Ecto neural progenitor cell (in vitro differentiated cells): ENCODE data around the gene IGSF11.

Source experiments
- DNase-seq: peaks from one replicate; pipeline ENCODE4 v3.0.0-alpha.2; 2018; ENCODE audit warnings: low spot score

IGSF11 gene

DNA sequence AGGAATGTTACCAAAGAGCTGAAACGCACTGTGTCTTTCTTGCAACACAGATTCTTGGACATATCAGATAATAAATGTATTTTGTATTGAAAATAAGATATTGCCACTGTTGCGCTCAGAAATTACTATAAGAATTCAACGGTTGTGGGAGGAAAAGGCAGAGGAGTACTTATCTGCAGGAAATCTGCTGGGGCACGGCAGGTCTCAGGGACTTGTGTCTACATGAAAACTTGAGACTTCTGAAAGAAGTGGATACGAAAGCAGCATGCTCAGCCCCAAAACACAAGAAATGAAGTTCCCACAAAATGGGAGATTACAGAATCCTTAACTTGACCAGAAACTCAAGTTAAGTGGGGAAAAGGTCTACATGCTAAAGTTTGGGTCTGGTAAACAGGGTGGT is 86.5 kb downstream of the IGSF11 start:
- no peak for DNase-seq

DNA sequence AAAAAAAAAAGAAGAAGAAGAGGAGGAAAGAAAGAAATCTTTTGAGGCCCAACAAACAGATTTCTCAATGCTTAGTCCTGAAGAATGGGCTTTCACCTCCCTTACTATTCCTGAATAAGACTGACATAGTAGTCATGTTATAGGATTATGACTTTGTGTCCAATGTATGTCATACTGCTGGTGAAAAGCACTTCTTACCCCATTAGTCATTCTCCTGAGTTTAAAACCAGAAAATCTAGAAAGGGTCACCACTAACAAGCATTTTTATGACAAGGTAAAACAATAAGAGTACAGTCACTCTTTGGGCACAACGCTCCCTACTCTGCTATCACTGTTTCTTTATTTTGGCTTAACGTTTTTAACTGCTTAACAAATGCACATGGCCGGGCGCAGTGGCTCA is 88.2 kb downstream of the IGSF11 start:
- DNase-seq, result no peak

DNA sequence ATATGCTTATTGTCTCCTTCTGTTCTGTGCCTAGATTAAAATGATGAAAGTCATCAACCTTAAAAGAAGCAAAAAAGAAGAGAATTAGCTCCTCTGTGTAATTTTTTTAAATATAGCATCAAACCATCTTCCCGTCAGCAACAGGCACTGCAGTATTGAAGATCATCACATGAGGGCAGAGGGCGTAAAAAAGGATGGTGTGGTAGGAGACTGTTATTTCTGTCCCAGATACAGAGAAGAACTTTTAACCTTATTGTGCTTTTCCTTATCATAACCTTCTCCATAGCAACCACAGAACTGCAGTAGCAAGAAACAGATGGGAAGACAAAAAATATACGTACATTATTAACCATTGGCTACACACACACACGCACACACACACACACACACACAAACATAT is 88.8 kb downstream of the IGSF11 start:
- no peak for DNase-seq

DNA sequence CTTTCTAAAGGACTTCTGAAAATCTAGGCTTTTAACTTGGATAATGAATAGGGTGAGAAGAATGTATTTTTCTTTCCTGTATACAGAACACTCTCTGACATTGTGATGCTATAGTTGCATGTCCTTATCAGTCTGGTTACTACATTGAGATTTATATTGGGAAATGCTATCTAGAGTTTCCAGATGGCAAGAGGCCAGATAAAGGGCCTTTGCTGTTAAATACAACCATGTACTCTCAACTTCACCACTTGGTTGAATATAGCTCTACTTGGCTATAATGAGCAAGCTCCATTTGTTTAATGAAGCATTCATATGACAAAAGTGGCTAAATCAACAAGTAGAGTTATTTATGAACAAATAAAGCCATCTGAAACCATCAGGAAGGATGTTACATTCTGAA is 91.0 kb downstream of the IGSF11 start:
- DNase-seq, result no peak

DNA sequence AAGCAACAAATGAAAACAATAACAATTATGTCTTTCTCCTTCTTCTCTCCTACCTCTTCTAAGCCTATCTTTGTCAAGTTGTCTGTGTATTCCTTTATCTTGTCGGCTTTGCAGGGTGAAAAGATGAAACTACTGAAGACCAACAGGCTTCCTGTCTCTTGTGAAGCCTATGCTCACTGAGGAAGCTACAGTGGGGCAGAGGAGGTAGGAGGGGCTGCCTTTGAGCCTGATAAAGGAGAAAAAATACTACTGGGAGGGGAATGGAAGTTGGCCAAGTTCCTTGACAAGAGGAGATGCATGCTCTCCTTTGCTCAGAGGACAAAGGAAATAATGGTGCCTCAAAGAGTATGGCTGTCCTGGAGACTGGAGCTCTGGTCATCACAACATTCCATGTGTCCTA is 92.0 kb downstream of the IGSF11 start:
- no peak for DNase-seq

DNA sequence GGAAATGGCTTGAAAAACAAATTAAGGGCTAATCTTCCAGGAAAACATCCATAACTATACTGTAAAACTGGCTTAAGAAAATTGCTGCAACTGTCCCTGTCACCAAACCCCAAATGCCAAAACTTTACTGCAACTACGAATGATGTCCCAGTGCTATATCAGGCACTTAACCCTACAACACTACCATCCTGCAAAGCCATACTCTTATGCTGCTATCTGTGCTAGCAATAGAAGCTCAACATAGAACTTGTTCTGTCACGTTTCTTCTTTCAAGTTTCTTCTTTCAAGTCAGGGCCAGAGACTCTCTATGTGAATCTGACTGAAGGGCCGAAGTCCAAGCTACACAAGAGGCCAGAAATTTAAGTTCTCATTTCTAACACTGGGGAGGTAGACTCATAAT is 92.5 kb downstream of the IGSF11 start:
- no peak for DNase-seq

DNA sequence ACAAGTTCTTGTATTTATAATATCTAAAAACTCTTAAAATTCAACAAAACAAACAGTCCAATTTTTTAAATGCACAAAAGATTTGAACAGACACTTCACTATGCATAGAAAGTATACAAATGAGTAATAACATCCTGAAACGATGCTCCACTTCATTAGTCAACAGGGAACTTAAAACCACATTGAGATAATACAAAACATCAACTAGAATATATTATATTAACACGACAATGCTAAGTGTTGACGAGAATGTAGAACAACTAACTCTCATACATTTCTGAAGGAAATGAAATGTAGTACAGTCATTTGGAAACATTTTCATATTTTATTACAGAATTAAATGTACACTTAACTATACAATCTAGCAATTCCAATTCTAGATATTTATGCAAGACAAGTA is 93.4 kb downstream of the IGSF11 start:
- no peak for DNase-seq

DNA sequence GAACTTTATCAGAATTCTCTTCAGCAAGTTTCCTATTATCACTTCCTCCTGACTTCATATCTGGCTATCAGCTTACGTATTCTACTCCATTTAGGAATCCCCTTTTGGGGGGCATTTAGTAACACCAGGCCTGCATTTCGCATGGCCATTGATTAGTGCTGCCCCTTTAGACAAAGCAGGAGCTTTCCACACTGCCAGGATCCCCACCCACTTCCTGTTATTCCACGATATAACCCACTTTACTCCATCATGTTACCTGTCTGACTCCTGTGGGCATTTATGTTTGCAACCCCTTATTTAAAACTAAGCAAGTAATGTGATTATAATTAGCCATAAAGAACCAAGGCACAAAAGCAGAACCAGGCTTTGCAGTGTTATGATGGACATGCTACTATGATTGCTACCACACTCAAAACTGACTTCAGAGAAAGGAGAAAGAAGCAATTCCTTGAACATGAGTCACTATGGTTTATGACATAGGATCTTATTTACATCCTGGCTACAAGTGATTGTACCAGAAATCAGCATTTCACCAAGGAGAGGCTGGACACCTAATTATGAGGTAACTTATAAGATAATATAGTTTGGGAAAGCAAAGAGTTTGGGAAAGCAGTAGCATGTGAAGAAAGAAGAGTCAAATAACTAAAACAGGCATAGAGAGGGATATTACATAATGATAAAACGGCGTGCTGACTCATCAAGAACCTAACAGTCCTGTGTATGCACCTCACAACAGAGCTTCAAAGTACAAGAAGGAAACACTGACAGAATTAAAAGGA is 96.3 kb downstream of the IGSF11 start:
- DNase-seq, result no peak

DNA sequence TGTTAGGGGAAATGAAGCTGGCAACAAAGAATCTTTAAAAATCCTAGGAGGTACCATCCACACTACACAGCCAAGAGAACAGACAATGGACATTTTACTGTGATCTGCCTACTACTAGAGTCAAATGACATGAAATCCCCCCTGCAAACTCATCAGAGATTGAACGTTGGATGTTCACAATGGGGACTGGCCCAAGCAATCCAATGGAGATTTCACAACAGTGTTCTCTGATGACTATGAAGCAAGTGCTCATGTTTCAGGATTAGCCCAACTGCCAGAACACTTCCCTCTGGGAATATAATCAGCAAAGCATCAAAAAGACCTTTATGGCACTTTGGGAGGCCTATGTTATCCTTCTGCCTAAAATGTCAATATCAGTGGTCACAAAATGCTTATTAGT is 97.8 kb downstream of the IGSF11 start:
- DNase-seq, result no peak

DNA sequence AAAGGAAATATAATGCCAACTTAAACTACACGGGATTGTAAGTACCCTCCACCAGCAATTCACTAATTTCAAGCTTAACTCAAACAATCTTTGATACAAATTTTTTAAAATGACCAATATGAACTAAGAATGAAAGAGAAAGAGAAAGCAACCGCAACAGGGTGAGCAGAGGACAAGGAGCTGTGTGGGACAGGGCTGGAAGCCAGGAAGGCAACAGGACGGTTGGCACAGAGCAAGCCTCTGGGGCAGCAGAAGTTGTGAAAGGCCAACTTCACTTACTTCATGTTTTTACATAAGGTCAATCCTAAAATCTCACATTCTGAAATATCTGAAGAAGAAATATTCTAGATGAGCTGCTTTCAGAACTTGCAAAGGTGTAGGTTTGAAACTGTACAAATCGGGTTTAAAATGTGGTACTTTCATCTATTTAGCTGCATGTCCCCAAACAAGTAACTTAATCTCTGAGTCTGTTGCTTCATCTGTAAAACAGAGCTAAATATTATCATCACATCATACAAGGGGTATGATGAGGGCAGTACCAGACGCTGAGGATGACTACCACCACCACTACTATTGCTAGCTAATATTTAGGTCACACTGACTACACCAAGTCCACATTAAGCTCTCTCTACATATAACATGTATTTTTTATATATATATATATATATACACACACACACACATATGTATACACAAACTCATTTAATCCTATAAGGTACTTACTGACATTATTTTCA is 101.7 kb downstream of the IGSF11 start:
- no peak for DNase-seq

DNA sequence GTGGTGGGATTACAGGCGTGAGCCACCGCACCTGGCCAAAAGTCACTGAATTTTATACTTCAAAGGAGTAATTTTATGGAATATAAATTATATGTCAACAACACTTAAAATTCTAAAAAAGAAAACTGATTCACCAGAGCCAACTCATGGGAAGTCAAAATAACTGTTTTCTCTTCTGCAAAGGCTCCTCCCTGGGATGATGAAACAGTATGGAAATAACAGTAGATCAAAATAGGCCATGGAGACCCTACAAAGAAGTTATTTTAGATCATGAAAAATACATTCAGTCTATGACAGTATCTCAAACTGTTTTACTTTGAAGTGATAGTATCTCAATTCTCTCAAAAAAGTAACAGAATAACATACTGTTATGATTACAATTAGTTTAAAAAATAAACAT is 102.7 kb downstream of the IGSF11 start:
- no peak for DNase-seq

DNA sequence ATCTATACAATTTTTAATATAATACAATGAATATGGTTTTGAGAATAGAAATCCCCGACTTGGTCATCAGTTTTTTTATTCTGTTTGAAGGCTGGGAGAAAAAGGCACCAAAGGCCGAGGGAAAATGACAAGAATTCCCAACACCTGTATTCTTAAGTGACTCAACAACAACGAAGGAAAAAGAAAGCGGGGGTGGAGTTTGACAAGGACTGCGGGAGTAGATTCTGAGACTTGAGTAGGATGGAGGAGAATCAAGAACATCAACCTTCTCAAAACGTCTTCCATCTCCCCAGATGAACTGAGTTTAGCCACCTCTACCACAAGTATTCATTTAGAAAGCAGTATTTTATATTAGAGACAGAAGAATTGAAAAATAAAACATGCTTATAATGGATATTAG is 107.2 kb downstream of the IGSF11 start:
- no peak for DNase-seq

DNA sequence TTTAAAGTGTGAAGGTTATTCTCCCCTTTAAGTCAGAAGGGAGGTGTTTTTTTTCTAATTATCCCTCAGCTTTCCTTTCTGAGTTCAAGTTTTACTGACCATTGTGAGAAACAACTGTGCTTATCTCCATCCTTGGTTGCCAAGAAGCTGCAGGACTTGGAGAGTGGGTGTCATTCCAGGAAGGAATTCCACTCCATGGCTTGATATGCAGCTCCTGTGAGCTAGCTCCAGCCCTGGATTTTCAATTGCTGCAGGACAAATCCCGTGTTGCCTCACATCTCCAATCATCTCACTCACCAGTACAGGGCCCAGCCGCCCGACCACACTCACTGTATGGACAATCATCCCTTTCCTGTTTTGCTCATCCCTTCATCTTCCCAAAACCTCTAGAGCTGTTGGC is 122.5 kb downstream of the IGSF11 start:
- DNase-seq, result no peak

DNA sequence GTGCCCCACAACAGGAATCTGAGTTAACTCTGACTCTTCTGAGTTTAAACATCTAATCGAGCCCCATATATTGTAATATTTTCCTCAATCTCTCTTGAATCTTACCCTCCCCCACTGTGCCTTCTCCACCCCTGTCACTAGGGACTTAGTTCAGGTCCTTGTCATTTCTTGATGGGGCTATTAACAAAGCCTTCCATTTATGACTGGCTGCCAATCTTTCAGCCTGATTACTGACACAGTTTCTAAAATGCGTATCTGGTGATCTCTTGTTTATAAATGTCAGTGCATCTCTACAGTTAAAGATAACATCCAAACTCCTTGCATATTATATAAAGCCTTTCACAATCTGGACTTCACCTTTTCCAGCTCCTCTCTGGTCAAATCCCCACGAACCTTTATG is 124.3 kb downstream of the IGSF11 start:
- DNase-seq, result no peak

DNA sequence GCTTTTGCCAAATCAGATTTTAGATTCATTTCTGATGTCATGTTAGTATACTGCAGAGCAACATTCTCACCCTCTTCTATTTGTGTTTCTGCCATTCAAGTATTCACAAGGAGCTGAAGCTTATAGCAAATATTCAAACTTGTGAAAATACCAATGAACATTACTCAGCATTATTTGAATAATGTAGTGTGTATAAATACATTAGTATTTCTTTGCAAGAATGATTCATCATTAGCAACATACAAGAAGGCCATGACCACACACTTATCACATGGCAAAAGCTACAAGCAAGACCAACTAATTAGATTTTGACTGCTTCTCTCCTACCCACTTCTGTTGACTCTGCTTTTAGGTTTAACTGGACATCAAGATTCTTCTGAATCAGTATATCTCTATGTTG is 124.9 kb downstream of the IGSF11 start:
- DNase-seq, result no peak

DNA sequence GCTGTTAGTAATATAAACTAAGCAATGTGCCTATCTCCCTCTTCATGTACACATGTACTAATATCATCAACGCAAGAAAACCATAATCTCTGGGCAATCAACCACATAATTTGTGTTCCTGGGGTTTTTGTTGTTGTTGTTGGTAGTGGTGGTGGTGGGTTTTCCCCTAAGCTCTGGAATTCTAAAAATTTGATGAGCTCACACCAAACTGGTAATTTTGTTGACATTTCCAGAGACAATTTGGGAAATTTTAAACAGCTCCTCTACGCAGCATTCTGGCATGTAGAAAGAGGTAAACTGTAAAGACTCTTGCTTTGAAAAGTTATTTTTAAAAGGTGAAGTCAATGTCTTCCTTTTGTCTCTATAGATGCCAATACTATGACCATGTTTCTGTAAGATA is 126.7 kb downstream of the IGSF11 start:
- no peak for DNase-seq

DNA sequence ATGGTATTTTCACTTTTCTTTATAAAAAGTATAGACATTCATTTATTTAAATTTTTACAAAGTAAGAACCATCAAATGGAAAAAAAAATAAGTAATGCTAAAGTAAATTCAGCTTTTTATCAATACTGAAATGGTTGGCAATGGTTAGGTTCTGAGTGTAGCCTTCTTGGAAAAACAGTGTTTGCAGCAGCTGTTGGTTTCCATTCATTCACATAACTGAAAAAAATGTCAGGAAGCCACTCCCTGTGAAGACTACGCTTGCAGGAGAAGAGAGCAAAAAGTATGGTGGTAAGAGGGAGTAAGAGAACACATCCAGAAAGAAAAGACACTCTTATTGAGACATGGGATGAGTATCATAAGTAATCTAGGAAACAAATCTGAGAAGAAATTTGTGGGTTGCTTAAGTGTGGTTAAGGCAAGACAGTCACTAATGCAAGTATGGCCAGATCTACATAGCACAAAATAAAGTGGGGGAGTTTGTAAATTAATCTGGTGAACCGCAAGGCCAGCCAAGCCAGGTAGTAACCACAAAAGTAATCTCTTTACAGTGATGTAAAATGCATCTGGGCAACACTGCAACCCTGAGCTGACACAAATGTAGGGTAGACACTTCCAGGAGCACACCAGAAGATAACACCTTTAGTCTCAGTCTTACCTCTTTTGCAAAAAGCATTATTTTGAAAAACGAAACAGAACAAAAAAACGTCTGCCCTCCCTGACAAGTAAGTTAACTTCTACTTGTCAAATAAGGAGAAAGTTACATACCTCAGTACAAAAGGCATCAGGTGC is 133.7 kb downstream of the IGSF11 start:
- DNase-seq, result no peak

DNA sequence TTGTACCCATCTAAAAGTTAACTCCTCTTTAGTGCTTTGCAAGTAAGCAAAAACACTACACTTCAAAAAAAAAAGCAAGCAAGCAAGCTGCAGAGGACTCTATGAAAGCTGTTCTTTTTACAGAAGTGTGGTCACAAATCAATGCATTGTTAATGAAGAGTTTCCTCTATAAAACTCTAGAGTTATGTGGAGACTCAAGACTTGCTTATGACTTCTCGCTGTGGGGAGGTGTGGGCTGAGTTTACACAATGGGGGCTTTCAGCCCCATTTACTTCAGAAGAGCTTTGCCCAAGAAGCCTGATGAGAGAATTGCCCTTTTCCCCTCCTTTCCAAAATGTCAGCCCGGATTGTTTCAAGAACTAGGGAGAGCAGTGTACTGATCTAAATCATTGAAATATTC is 144.4 kb downstream of the IGSF11 start:
- DNase-seq, result no peak

DNA sequence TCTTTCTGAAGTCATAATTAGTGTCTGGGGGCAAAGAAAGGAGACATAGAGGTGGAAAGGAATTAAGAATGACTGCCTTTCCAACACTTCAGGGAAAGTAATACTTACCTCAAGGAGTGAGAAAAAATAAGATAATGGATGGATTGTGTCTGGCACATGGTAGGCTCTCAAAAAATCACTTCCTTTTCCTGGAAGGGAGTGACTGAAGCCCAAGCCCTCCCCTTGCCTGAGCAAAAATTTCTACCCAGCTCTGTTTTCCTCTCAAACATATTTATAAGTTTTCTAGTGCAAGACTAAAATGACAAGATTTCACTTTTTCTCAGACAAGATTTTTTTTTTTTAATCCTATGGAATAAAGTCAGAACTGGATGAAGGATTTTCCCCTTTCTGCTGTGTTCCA is 145.0 kb downstream of the IGSF11 start:
- DNase-seq, result no peak

DNA sequence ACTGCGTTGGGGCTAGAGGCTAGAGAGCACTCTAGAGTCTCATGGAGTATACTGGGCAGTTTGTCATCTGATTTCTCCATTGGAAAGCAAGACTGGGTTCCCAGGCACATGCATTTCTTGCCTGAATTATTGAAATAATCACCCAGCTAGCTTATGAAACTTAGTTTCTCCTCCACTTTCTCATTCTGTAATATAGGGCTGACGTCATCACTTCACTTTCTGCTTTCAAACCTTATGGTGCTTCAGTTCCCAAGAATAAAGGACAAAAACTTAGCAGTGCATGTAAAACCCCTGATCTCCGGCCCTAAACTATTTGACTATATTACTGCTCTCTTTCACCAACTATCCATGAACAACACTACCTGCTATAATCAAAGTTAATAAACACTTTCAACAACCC is 147.9 kb downstream of the IGSF11 start:
- DNase-seq, result no peak

DNA sequence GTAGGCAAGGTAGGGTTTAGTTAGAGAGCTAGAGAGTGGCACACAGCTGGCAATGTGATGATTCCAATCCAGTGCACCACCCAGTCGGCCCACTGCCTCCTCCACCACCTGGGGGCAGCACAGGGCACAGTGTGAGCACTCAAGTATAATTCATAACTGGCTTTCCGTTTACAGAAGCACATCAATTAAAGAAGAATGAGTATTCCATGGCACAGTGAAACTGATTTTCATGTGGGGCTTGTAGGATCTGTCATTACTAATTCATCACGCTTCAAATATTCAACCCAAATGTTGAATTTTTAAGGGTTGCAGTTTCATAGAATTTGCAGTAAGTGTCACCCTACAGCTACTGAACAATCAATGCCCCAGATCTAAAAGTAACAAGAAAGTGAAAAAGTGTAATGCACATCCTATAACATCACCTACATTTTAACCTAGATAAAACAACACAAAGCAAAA is 149.9 kb downstream of the IGSF11 start:
- DNase-seq, result peak; percentile 73

DNA sequence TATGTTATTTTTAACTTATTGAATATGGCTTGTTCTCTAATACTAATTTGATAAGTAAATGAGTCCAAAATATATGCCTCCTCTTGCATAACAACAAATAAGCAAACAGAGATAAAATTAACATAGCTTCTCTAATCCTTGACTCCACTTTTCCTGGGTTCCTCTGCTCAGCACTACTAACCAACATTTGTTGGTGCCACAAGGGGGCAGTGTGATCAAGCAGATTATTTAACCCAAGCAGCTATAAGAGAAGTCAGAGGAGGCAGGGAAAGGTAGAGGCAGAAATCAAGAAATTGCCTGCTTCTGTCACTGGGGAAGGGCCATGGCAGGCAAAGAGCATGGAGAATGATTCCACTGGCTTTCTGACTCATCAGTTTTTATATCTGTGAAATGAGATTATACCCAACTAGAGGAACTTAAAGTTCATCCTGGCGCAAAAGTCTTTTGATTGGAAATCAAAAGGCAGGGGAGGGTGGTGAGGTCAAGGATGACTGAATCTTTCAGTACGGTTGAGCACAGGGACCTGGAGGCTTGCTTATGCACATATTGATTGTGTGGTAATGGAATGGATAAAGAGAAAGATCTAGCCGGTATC is 152.2 kb downstream of the IGSF11 start:
- DNase-seq, result peak; percentile 75

DNA sequence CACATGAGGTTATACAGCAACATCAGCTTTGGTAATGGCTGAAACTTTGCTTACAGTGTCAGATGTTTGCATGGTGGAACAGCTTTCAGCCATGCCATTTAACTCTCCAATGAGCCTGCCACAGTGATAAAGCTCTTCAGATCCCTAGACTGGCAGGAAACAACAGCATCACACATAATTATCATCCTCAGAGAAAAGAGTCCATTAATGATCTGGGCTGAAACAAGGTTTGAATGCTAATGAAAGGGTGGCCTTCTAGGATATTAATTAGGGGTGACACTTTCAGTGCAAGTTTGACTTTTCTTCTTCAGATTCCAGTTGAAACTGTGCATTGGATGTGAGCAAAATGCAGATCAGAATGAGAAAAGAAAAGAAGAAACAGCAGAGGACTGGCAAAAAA is 166.6 kb downstream of the IGSF11 start:
- no peak for DNase-seq
